Lung (tissue), 12 donors: ENCODE data around the gene OSBPL6. TPM values are rescaled to one million over a fixed set of nuclear protein-coding genes. Genes with fewer than 3 reads are reported as not detected.

Experiments used
- ATAC-seq: fragments of 200-7000 bp; cut with Tn5 transposase; one replicate; pipeline ENCODE4 v1.9.1; 2020; ENCODE audit warnings: moderate number of reproducible peaks; ENCODE audit not compliant: insufficient read depth, low FRiP score
- DNase-seq, 3 donors: peaks; one replicate each; pipeline ENCODE4 v3.0.0-alpha.2; 2013 to 2017
- H3K27ac ChIP-seq, 2 donors: one replicate each; pipeline ENCODE4 v1.5.1; 2013; ENCODE audit warnings: mild to moderate bottlenecking in 2 of 2, moderate library complexity in 2 of 2, control low read depth in 1 of 2, inconsistent platforms in 1 of 2, low read depth in 1 of 2, low read length in 1 of 2
- H3K27me3 ChIP-seq, 3 donors: one replicate each; pipeline ENCODE4 v1.5.1; 2013; ENCODE audit warnings: low read length in 2 of 3; ENCODE audit not compliant: control insufficient read depth in 3 of 3, insufficient read depth in 3 of 3
- H3K36me3 ChIP-seq, 4 donors: one replicate each; pipeline ENCODE4 v1.5.1; 2013; ENCODE audit warnings: low read length in 4 of 4, mild to moderate bottlenecking in 1 of 4, moderate library complexity in 1 of 4; ENCODE audit not compliant: control insufficient read depth in 4 of 4, insufficient read depth in 4 of 4
- H3K4me1 ChIP-seq, 5 donors: one replicate each; pipeline ENCODE4 v1.5.1; 2013; ENCODE audit warnings: low read length in 5 of 5, mild to moderate bottlenecking in 2 of 5, moderate library complexity in 1 of 5; ENCODE audit not compliant: control insufficient read depth in 5 of 5, insufficient read depth in 5 of 5
- H3K4me3 ChIP-seq: one replicate; pipeline ENCODE4 v1.5.1; 2013; ENCODE audit warnings: mild to moderate bottlenecking, control low read depth, moderate library complexity
- H3K9ac ChIP-seq, 2 donors: one replicate each; pipeline ENCODE4 v1.5.1; 2013; ENCODE audit warnings: low read length in 2 of 2, control low read depth in 1 of 2; ENCODE audit not compliant: insufficient read depth in 1 of 2
- H3K9me3 ChIP-seq, 4 donors: one replicate each; pipeline ENCODE4 v1.5.1; 2013; ENCODE audit warnings: low read length in 3 of 4, mild to moderate bottlenecking in 1 of 4, moderate library complexity in 1 of 4; ENCODE audit not compliant: control insufficient read depth in 4 of 4, insufficient read depth in 3 of 4
- CTCF ChIP-seq: IDR thresholded peaks from 2 replicates; pipeline ENCODE4 v1.5.1; 2012; ENCODE audit warnings: mild to moderate bottlenecking; ENCODE audit errors: control extremely low read depth, extremely low read depth
- WGBS, 2 donors: extraction: QIAGEN DNeasy Blood & Tissue Kit; methylation state at CpG; one replicate each; pipeline ENCODE4 v1.1.7; 2013; 5-methylcytosine and 5-hydroxymethylcytosine counted together
- polyA plus RNA-seq, 2 donors: library from polyadenylated mRNA; stranded (reverse); fragments of 200-250 nt; gene quantifications; one replicate each; pipeline ENCODE4 v1.2.1, GENCODE V29; 2013
- total RNA-seq, 2 donors: library from RNA; depleted of rRNA in 1 of 2; stranded (reverse); fragments of >200 nt in 1 of 2; gene quantifications; one replicate each; pipeline ENCODE4 v1.2.1, GENCODE V29; 2014 to 2021
- donor health status: control.
- donor health status: control.
- donor health status: Bipolar disorder and iron deficiency.
- donor health status: healthy.
- donor health status: DM: yes; HTN: yes; CAD: no.

Gene OSBPL6
- total and polyA plus RNA-seq, 4 donors = 1.9 to 23.5 (median 7.8) TPM

- Histone ChIP-seq H3K36me3 (no peaks in the 10 kb centered on the region), H3K4me1 (peaks cover 0 to 5% (median 0%) of the 10 kb centered on the region in 5 donors), H3K4me3 (no peak overlapping the region), H3K9me3 (no peaks in the 10 kb centered on the region), H3K27ac (no peak overlapping the region), H3K9ac (no peak overlapping the region), H3K27me3 (peaks cover 0 to 3% (median 0%) of the 10 kb centered on the region in 3 donors)
- 68 to 83% methylated on average over 6 of the region's 6 CpGs for WGBS, 2 donors
- ATAC-seq (no peak), DNase-seq (no peak)
- no peak for TF ChIP-seq CTCF
These were observed 83.5 kb downstream of the OSBPL6 start for GRCh38 chr2:178277741-178278197.

GRCh38 chr2:178279142-178279541 lies 84.8 kb downstream of the OSBPL6 start:
- 73 to 80% methylated on average over 2 of the region's 2 CpGs for WGBS, 2 donors
- peaks cover 0 to 3% (median 0%) of the 10 kb centered on the region in 3 donors for H3K27me3 ChIP-seq
- ATAC-seq (peak; percentile 37), DNase-seq (no peak)
- H3K36me3 ChIP-seq = no peaks in the 10 kb centered on the region
- no peak overlapping the region for H3K27ac ChIP-seq
- no peak overlapping the region for H3K4me3 ChIP-seq
- H3K9ac ChIP-seq = no peak overlapping the region
- no peaks in the 10 kb centered on the region for H3K9me3 ChIP-seq
- peaks cover 0 to 3% (median 0%) of the 10 kb centered on the region in 5 donors for H3K4me1 ChIP-seq
- TF ChIP-seq CTCF = no peak

- H3K27me3 ChIP-seq = peaks cover 0 to 3% (median 0%) of the 10 kb centered on the region in 3 donors
- peaks cover 0 to 3% (median 0%) of the 10 kb centered on the region in 5 donors for H3K4me1 ChIP-seq
- H3K9ac ChIP-seq = no peak overlapping the region
- H3K27ac ChIP-seq = no peak overlapping the region
- H3K9me3 ChIP-seq = no peaks in the 10 kb centered on the region
- no peak for DNase-seq
- no peak for ATAC-seq
- no peak overlapping the region for H3K4me3 ChIP-seq
- no peaks in the 10 kb centered on the region for H3K36me3 ChIP-seq
- no peak for TF ChIP-seq CTCF
- WGBS, 2 donors = 95 to 97% methylated on average over 10 of the region's 10 CpGs
These were observed 85.3 kb downstream of the OSBPL6 start for GRCh38 chr2:178279636-178280035.
